HCT116 (cell line): ENCODE results near the gene CDC42SE2. TPM values are rescaled to one million over a fixed set of nuclear protein-coding genes. Genes with fewer than 3 reads are reported as not detected.

Experiments used
- ATAC-seq: fragments of 200-7000 bp; cut with Tn5 transposase; 2 replicates; pipeline ENCODE4 v1.9.1; 2020; ENCODE audit warnings: mild to moderate bottlenecking, moderate library complexity
- BruUV-seq: library from RNA; stranded (reverse); fragments of 400-500 nt; replicated peaks from 2 replicates; lab custom pipeline; 2021; lab: Mats Ljungman, UMichigan
- CTCF ChIA-PET: fragments of 300-600 bp; sonication (Branson Sonifier 250); formaldehyde crosslinking; loops from one replicate; lab custom pipeline; 2021; ENCODE audit warnings: antibody characterized with exemption; lab: Charles Lee
- POLR2A ChIA-PET: fragments of 300-600, 350-600 bp; sonication (Branson Sonifier 250); formaldehyde crosslinking; loops from one replicate; lab custom pipeline; 2021; ENCODE audit warnings: antibody characterized with exemption; lab: Charles Lee
- RAD21 ChIA-PET, 2 experiments: fragments of 300-600 bp; sonication (Branson Sonifier 250); formaldehyde crosslinking; loops; one replicate each; lab custom pipeline; 2023; ENCODE audit warnings: low total read pairs in 2 of 2; ENCODE audit not compliant: uncharacterized antibody in 2 of 2, unreplicated experiment in 2 of 2, low non-redundant PET in 1 of 2; lab: Charles Lee
- DNase-seq: peaks from one replicate; pipeline ENCODE4 v3.0.0-alpha.2; 2010; ENCODE audit warnings: low read depth, low spot score
- H2AFZ ChIP-seq: fragments of 200-600 bp; shearing (Covaris generic), sonication (generic); 2 replicates; pipeline ENCODE4 v1.6.1; 2017; ENCODE audit warnings: low read depth, mixed run types, mixed read lengths, antibody characterized with exemption, low read length; ENCODE audit not compliant: poor library complexity, severe bottlenecking
- H3K27ac ChIP-seq: 2 replicates; pipeline ENCODE4 v1.5.1; 2012; ENCODE audit warnings: low read depth, low read length
- H3K27me3 ChIP-seq: fragments of 200-600 bp; sonication (generic); 2 replicates; pipeline ENCODE4 v1.6.1; 2016; ENCODE audit warnings: mixed run types, low read length, mixed read lengths; ENCODE audit not compliant: insufficient read depth
- H3K36me3 ChIP-seq, 2 experiments: fragments of 200-500 bp in 1 of 2; fragments of 200-600 bp in 1 of 2; sonication (Bioruptor generic) in 1 of 2; sonication (generic) in 1 of 2; 2 replicates each; pipeline versions ENCODE4 v1.5.1 to v1.6.1; 2014 to 2016; ENCODE audit warnings: low read length in 2 of 2, inconsistent platforms in 1 of 2, mixed read lengths in 1 of 2, mixed run types in 1 of 2; ENCODE audit not compliant: insufficient read depth in 2 of 2, control insufficient read depth in 1 of 2
- H3K4me1 ChIP-seq, 2 experiments: fragments of 200-600 bp in 1 of 2; sonication (generic) in 1 of 2; 2 replicates each; pipeline versions ENCODE4 v1.5.1 to v1.6.1; 2012 to 2017; ENCODE audit warnings: low read length in 2 of 2, inconsistent platforms in 1 of 2, mild to moderate bottlenecking in 1 of 2, mixed read lengths in 1 of 2, mixed run types in 1 of 2, moderate library complexity in 1 of 2; ENCODE audit not compliant: insufficient read depth in 2 of 2, control insufficient read depth in 1 of 2
- H3K4me2 ChIP-seq: fragments of 200-600 bp; sonication (generic); 2 replicates; pipeline ENCODE4 v1.6.1; 2017; ENCODE audit warnings: mixed run types, low read length, mixed read lengths
- H3K4me3 ChIP-seq, 2 experiments: fragments of 200-600 bp in 1 of 2; sonication (generic) in 1 of 2; replicated peaks in 1 of 2; 2 replicates each; pipeline ENCODE4 v1.5.1; 2011 to 2016; ENCODE audit warnings: low read length in 2 of 2, control low read depth in 1 of 2, low read depth in 1 of 2, mild to moderate bottlenecking in 1 of 2, mixed read lengths in 1 of 2, mixed run types in 1 of 2
- H3K79me2 ChIP-seq: fragments of 200-600 bp; sonication (generic); 2 replicates; pipeline ENCODE4 v1.6.1; 2017; ENCODE audit warnings: mild to moderate bottlenecking, mixed run types, low read length, moderate library complexity, mixed read lengths; ENCODE audit not compliant: insufficient read depth
- H3K9ac ChIP-seq: fragments of 200-600 bp; sonication (generic); 2 replicates; pipeline ENCODE4 v1.6.1; 2016; ENCODE audit warnings: low read length, mixed read lengths
- H3K9me2 ChIP-seq: fragments of 200-600 bp; sonication (generic), shearing (Covaris generic); 2 replicates; pipeline ENCODE4 v1.6.1; 2017; ENCODE audit warnings: mixed run types, mild to moderate bottlenecking, moderate library complexity; ENCODE audit not compliant: insufficient read depth
- H3K9me3 ChIP-seq, 2 experiments: fragments of 200-500 bp in 1 of 2; fragments of 200-600 bp in 1 of 2; sonication (Bioruptor generic) in 1 of 2; sonication (generic) in 1 of 2; 2 replicates each; pipeline ENCODE4 v1.6.1; 2014 to 2017; ENCODE audit warnings: low read length in 2 of 2, mixed read lengths in 2 of 2, inconsistent platforms in 1 of 2, low read depth in 1 of 2, mild to moderate bottlenecking in 1 of 2, mixed run types in 1 of 2, moderate library complexity in 1 of 2; ENCODE audit not compliant: control insufficient read depth in 1 of 2, insufficient read depth in 1 of 2
- H4K20me1 ChIP-seq: fragments of 200-600 bp; sonication (generic), shearing (Covaris generic); 2 replicates; pipeline ENCODE4 v1.6.1; 2017; ENCODE audit warnings: mixed run types, mild to moderate bottlenecking, moderate library complexity; ENCODE audit not compliant: insufficient read depth
- CEBPB ChIP-seq: IDR thresholded peaks from 2 replicates; pipeline ENCODE4 v1.6.1; 2012; ENCODE audit warnings: low read depth
- EGR1 ChIP-seq: IDR thresholded peaks from 2 replicates; pipeline ENCODE4 v1.6.1; 2012; ENCODE audit warnings: low read depth
- EZH2phosphoT487 ChIP-seq: fragments of 200-600 bp; IDR thresholded peaks from 2 replicates; pipeline ENCODE4 v1.6.1; 2018; ENCODE audit warnings: antibody characterized with exemption, borderline replicate concordance
- FOSL1 ChIP-seq: IDR thresholded peaks from 2 replicates; pipeline ENCODE4 v1.6.1; 2012; ENCODE audit warnings: low read depth
- JUND ChIP-seq: IDR thresholded peaks from 2 replicates; pipeline ENCODE4 v1.6.1; 2012
- POLR2A ChIP-seq: IDR thresholded peaks from 2 replicates; pipeline ENCODE4 v1.7.0; 2011; ENCODE audit warnings: borderline replicate concordance; ENCODE audit not compliant: insufficient read depth, insufficient read length; ENCODE audit errors: extremely low read depth
- POLR2AphosphoS5 ChIP-seq: IDR thresholded peaks from 2 replicates; pipeline ENCODE4 v1.6.1; 2011; ENCODE audit warnings: mild to moderate bottlenecking, low read depth, low read length, moderate library complexity
- RAD21 ChIP-seq: IDR thresholded peaks from 2 replicates; pipeline ENCODE4 v1.6.1; 2012; ENCODE audit warnings: low read depth, mild to moderate bottlenecking
- SP1 ChIP-seq: IDR thresholded peaks from 2 replicates; pipeline ENCODE4 v1.6.1; 2012; ENCODE audit warnings: low read depth
- TCF7L2 ChIP-seq: IDR thresholded peaks from 2 replicates; pipeline ENCODE4 v1.7.0; 2011; ENCODE audit warnings: borderline replicate concordance, inconsistent platforms; ENCODE audit not compliant: insufficient read depth, insufficient read length; ENCODE audit errors: extremely low read depth
- YY1 ChIP-seq: IDR thresholded peaks from 2 replicates; pipeline ENCODE4 v1.6.1; 2011; ENCODE audit warnings: low read length, low read depth, moderate library complexity, mild to moderate bottlenecking; ENCODE audit not compliant: insufficient replicate concordance; ENCODE audit errors: extremely low read depth
- ZFX ChIP-seq: fragments of 450-650 bp; IDR thresholded peaks from 2 replicates; pipeline ENCODE4 v1.6.1; 2017
- intact Hi-C: fragments of 100-400 bp; cut with micrococcal nuclease; formaldehyde crosslinking; loops from 2 replicates; pipeline ENCODE4 v1.10.0; 2022
- total RNA-seq: library from RNA; stranded (reverse); gene quantifications from one replicate; pipeline ENCODE4 v1.2.1, GENCODE V29; 2021; ENCODE audit not compliant: unreplicated experiment
- TF ChIP-seq, protein P1 (sequence below): IDR thresholded peaks from 2 replicates; pipeline ENCODE4 v1.6.1; 2012
- TF ChIP-seq, protein P2 (sequence below): IDR thresholded peaks from 2 replicates; pipeline ENCODE4 v1.6.1; 2011; ENCODE audit warnings: mild to moderate bottlenecking, low read length, moderate library complexity; ENCODE audit not compliant: insufficient replicate concordance; ENCODE audit errors: extremely low read depth
- TF ChIP-seq, protein P3 (sequence below), 3 experiments: fragments of 200-600 bp in 1 of 3; sonication (generic) in 1 of 3; IDR thresholded peaks in 2 of 3; conservative IDR thresholded peaks in 1 of 3; 2 replicates each; pipeline ENCODE4 v1.5.1; 2012 to 2017; ENCODE audit warnings: low read depth in 2 of 3, low read length in 2 of 3, antibody characterized with exemption in 1 of 3, borderline replicate concordance in 1 of 3, control low read depth in 1 of 3, mild to moderate bottlenecking in 1 of 3, mixed read lengths in 1 of 3, mixed run types in 1 of 3, moderate library complexity in 1 of 3; ENCODE audit not compliant: insufficient read depth in 1 of 3
- TF ChIP-seq, protein P4 (sequence below): IDR thresholded peaks from 2 replicates; pipeline ENCODE4 v1.6.1; 2012
- TF ChIP-seq, protein P5 (sequence below): IDR thresholded peaks from 2 replicates; pipeline ENCODE4 v1.6.1; 2012; ENCODE audit warnings: low read depth

The CDC42SE2 gene
- total RNA-seq, 1 experiment from 2014 or later: 27.0 TPM

DNA sequence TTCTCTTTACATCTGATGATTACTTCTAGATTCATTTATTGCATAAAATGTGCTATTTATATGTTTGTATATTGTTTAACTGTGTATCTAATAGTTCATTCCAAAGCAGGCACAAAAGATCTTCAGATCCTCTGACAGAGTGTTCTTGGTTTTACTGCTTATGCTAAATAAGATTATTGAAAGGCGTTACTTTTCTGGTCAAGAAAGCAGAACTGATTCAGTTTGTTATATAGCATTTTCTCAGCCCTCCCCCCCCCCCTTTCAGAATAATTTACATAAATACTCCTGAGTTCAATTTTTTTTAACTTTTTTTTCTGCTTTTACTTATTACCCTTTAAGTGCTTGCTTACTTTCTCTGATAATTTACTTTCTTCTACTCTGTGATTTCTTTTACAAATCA is 15.4 kb downstream of the CDC42SE2 start:
- Histone ChIP-seq H3K9me3 (no peaks in the 10 kb centered on the region), H3K36me3 (no peaks in the 10 kb centered on the region), H3K4me1 (peaks cover 4 to 39% of the 10 kb centered on the region in 2 experiments), H3K4me2 (0 out of 2 replicates have a peak overlapping the region, but pooled peaks have one; percentile 0), H3K9me2 (no peaks in the 10 kb centered on the region), H3K79me2 (peaks cover 85% of the 10 kb centered on the region), H2AFZ (no peak overlapping the region), H3K27me3 (no peaks in the 10 kb centered on the region), H3K27ac (no peak overlapping the region), H4K20me1 (no peaks in the 10 kb centered on the region), H3K9ac (no peak overlapping the region), H3K4me3 (no peak overlapping the region)
- ChIA-PET RAD21 (no interaction called here), POLR2A (no interaction called here), CTCF (no interaction called here)
- intact Hi-C loops: loop anchor here (2.0 kb wide), 1 partner anchor 14 kb away; the partner anchor contains the start of gene CDC42SE2
- BruUV-seq: no TSS peak
- TF ChIP-seq POLR2AphosphoS5: no peak
- TF ChIP-seq ZFX: no peak
- no peak for TF ChIP-seq CEBPB
- no peak for TF ChIP-seq YY1
- no peak for TF ChIP-seq TCF7L2
- TF ChIP-seq SP1: no peak
- no peak for TF ChIP-seq RAD21
- TF ChIP-seq, protein P1, sequence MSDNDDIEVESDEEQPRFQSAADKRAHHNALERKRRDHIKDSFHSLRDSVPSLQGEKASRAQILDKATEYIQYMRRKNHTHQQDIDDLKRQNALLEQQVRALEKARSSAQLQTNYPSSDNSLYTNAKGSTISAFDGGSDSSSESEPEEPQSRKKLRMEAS: no peak
- no peak for TF ChIP-seq JUND
- TF ChIP-seq, protein P2, sequence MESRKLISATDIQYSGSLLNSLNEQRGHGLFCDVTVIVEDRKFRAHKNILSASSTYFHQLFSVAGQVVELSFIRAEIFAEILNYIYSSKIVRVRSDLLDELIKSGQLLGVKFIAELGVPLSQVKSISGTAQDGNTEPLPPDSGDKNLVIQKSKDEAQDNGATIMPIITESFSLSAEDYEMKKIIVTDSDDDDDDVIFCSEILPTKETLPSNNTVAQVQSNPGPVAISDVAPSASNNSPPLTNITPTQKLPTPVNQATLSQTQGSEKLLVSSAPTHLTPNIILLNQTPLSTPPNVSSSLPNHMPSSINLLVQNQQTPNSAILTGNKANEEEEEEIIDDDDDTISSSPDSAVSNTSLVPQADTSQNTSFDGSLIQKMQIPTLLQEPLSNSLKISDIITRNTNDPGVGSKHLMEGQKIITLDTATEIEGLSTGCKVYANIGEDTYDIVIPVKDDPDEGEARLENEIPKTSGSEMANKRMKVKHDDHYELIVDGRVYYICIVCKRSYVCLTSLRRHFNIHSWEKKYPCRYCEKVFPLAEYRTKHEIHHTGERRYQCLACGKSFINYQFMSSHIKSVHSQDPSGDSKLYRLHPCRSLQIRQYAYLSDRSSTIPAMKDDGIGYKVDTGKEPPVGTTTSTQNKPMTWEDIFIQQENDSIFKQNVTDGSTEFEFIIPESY: no peak
- TF ChIP-seq EZH2phosphoT487: no peak
- no peak for TF ChIP-seq POLR2A
- TF ChIP-seq, protein P3, sequence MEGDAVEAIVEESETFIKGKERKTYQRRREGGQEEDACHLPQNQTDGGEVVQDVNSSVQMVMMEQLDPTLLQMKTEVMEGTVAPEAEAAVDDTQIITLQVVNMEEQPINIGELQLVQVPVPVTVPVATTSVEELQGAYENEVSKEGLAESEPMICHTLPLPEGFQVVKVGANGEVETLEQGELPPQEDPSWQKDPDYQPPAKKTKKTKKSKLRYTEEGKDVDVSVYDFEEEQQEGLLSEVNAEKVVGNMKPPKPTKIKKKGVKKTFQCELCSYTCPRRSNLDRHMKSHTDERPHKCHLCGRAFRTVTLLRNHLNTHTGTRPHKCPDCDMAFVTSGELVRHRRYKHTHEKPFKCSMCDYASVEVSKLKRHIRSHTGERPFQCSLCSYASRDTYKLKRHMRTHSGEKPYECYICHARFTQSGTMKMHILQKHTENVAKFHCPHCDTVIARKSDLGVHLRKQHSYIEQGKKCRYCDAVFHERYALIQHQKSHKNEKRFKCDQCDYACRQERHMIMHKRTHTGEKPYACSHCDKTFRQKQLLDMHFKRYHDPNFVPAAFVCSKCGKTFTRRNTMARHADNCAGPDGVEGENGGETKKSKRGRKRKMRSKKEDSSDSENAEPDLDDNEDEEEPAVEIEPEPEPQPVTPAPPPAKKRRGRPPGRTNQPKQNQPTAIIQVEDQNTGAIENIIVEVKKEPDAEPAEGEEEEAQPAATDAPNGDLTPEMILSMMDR (IDR thresholded peaks at IDR 0.05 in 2 of 3, conservative IDR thresholded peaks at IDR 0.05 in 1 of 3; ENCODE audit: borderline replicate concordance in 1 of 3, insufficient read depth in 1 of 3, low read depth in 2 of 3, low read length in 2 of 3): no peak
- TF ChIP-seq, protein P4, sequence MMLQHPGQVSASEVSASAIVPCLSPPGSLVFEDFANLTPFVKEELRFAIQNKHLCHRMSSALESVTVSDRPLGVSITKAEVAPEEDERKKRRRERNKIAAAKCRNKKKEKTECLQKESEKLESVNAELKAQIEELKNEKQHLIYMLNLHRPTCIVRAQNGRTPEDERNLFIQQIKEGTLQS: no peak
- TF ChIP-seq EGR1: no peak
- TF ChIP-seq, protein P5, sequence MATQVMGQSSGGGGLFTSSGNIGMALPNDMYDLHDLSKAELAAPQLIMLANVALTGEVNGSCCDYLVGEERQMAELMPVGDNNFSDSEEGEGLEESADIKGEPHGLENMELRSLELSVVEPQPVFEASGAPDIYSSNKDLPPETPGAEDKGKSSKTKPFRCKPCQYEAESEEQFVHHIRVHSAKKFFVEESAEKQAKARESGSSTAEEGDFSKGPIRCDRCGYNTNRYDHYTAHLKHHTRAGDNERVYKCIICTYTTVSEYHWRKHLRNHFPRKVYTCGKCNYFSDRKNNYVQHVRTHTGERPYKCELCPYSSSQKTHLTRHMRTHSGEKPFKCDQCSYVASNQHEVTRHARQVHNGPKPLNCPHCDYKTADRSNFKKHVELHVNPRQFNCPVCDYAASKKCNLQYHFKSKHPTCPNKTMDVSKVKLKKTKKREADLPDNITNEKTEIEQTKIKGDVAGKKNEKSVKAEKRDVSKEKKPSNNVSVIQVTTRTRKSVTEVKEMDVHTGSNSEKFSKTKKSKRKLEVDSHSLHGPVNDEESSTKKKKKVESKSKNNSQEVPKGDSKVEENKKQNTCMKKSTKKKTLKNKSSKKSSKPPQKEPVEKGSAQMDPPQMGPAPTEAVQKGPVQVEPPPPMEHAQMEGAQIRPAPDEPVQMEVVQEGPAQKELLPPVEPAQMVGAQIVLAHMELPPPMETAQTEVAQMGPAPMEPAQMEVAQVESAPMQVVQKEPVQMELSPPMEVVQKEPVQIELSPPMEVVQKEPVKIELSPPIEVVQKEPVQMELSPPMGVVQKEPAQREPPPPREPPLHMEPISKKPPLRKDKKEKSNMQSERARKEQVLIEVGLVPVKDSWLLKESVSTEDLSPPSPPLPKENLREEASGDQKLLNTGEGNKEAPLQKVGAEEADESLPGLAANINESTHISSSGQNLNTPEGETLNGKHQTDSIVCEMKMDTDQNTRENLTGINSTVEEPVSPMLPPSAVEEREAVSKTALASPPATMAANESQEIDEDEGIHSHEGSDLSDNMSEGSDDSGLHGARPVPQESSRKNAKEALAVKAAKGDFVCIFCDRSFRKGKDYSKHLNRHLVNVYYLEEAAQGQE: no peak
- no peak for TF ChIP-seq FOSL1
- no peak for ATAC-seq
- DNase-seq: no peak
